ENCODE measurements around the gene TPRG1L. TPM values are rescaled to one million over a fixed set of nuclear protein-coding genes. Genes with fewer than 3 reads are reported as not detected.
A peak's percentile ranks its signal among the peaks of the same experiment; 100 is the strongest.

Gene TPRG1L
- 31.3 TPM for polyA plus RNA-seq (2012; ENCODE audit: insufficient read length, low read depth)

DNA sequence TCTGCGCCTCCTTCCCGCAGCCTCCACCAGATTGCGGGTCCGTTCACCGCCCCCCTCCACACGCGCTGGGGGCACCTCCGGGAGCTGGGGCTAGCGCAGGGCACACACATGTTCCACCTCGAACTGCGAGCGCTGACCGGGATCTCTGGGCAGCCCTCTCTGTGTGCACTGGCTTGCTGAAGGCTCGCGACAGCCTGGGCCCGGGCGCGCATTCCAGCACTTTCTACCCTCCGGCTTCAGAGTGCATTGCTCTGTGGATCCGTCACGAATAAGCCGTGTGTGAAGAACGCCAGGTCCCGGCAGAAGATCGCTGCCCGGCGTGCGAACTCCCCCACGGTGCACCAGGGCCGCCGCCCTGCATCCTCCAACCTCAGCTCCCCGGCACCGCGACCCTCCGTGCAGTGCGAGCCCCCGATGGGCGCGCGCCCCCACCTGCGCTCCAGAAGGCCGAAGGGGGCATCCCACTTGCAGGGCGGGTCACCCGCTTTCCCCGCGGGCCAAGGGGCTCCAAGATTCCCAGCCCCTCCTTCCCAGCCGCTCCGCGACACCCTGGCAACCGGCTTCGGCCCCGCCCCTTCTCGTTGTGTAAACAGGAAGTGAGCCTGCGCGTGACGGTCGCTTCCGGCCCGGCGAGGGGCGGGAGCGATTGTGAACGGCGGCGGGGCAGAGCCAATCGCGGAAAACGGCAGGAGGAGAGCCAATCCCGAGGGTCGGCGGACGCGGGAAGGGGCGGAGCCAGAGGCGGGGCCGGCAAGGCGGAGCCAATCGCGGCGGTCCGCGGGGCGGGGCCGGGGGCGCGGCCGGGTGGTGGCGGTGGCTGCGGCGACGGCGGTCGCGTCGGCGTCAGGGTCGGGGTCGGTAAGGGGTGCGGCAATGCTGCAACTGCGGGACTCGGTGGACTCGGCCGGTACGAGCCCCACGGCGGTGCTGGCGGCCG lies at the start of gene TPRG1L:
Gene TPRG1L (plus strand): TSS at position 816 of the 937 bp plus-strand sequence. CDS start 58 bp downstream, at position 874.
- TF ChIP-seq POLR2AphosphoS5 (IDR thresholded peaks at IDR 0.05; ENCODE audit: low read depth, low read length) (no peak), FOXP2 (optimal IDR thresholded peaks at IDR 0.05; ENCODE audit: borderline replicate concordance, extremely low read depth, extremely low read length, insufficient read depth) (peak; percentile 99)

DNA sequence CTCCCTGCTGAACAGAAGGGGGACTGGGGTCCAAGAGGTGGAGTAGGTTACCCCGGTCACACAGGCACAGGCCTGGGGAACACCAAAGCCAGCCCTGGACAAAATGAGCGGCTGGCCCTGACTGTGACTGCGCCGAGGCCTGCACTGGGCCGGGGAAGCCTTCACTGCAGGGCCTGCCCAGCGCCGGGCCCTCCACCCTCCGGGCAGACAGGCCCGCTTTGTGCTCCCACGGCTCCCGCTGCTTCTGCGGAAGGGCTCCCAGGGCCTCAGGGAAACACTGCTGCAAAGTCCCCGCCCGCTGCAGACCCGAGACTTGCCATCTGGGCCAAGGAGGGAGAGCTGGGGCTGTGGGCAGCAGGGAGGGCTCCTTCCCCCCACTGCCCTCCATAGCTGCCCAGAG lies 48.8 kb upstream of the TPRG1L start:
- no peak for TF ChIP-seq TAF1 (IDR thresholded peaks at IDR 0.05; ENCODE audit: borderline replicate concordance, insufficient read depth, low read length)
- no peak for TF ChIP-seq POLR2AphosphoS5 (IDR thresholded peaks at IDR 0.05; ENCODE audit: low read depth, low read length)
- TF ChIP-seq FOXP2 (optimal IDR thresholded peaks at IDR 0.05; ENCODE audit: borderline replicate concordance, extremely low read depth, extremely low read length, insufficient read depth), result no peak

DNA sequence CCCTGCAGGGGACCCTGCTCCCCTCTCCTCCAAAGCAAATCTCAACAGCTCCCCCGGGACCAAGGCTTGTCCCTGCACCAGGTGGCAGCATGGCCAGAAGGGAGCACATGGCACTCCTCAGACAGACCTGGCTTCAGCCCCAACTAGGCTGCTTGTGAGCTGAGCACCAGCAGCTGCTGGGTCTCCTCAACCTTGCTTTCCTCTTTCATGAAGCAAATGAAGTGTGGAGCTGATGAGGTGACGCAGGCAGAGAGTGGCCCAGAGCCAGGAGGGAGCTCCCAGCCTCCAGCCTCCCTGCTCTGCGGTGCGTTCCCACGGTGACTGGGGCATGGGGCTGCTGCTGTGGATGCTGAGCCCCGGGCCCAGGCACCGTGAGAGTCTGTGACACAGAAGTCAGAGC lies 47.5 kb upstream of the TPRG1L start:
- TF ChIP-seq, protein P1, sequence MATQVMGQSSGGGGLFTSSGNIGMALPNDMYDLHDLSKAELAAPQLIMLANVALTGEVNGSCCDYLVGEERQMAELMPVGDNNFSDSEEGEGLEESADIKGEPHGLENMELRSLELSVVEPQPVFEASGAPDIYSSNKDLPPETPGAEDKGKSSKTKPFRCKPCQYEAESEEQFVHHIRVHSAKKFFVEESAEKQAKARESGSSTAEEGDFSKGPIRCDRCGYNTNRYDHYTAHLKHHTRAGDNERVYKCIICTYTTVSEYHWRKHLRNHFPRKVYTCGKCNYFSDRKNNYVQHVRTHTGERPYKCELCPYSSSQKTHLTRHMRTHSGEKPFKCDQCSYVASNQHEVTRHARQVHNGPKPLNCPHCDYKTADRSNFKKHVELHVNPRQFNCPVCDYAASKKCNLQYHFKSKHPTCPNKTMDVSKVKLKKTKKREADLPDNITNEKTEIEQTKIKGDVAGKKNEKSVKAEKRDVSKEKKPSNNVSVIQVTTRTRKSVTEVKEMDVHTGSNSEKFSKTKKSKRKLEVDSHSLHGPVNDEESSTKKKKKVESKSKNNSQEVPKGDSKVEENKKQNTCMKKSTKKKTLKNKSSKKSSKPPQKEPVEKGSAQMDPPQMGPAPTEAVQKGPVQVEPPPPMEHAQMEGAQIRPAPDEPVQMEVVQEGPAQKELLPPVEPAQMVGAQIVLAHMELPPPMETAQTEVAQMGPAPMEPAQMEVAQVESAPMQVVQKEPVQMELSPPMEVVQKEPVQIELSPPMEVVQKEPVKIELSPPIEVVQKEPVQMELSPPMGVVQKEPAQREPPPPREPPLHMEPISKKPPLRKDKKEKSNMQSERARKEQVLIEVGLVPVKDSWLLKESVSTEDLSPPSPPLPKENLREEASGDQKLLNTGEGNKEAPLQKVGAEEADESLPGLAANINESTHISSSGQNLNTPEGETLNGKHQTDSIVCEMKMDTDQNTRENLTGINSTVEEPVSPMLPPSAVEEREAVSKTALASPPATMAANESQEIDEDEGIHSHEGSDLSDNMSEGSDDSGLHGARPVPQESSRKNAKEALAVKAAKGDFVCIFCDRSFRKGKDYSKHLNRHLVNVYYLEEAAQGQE (IDR thresholded peaks at IDR 0.05; ENCODE audit: insufficient read depth in 1 of 2, low read depth in 2 of 2, low read length in 2 of 2), result no peak
- TF ChIP-seq TAF1 (IDR thresholded peaks at IDR 0.05; ENCODE audit: borderline replicate concordance, insufficient read depth, low read length) (no peak), FOXP2 (optimal IDR thresholded peaks at IDR 0.05; ENCODE audit: borderline replicate concordance, extremely low read depth, extremely low read length, insufficient read depth) (no peak), POLR2AphosphoS5 (IDR thresholded peaks at IDR 0.05; ENCODE audit: low read depth, low read length) (no peak), SIN3A (IDR thresholded peaks at IDR 0.05; ENCODE audit: borderline replicate concordance, insufficient read depth, low read length) (no peak)

DNA sequence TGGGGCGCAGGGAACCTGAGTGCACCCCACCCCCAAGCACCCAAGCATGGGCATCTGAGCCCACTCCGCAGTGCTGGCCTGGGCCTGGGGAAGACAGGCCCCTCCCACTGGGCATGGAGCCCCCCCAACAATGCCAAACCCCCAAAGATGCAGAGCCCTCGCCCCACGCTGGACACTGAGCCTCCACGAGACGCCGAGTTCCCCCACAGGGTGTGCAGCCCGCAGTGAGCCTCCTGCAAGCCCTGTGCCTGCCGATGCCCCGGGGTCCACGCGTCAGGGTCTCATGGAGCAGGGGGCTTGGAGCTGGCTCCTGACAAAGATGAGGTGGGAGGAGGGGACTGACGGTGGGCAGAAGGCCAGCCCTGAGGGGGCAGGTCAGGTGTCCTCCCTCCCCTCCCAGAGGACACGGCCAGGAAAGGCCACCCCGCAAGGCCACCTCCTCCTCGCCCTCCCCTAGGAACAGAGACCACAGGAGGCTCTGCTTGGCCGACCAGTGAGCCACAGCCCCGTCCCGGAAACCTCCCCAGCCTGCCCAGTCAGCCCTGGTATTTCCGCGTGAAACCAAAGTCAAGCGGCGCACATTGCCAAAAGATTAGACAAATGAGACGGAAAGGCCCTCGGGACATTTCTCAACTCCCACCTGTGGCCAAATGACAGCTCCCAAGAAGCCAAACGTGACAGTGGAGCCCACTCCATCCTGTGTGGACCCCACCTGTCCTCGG lies 46.9 kb upstream of the TPRG1L start:
- no peak for TF ChIP-seq POLR2AphosphoS5 (IDR thresholded peaks at IDR 0.05; ENCODE audit: low read depth, low read length)
- TF ChIP-seq TAF1 (IDR thresholded peaks at IDR 0.05; ENCODE audit: borderline replicate concordance, insufficient read depth, low read length), result no peak
- no peak for TF ChIP-seq SIN3A (IDR thresholded peaks at IDR 0.05; ENCODE audit: borderline replicate concordance, insufficient read depth, low read length)
- TF ChIP-seq, protein P1 (IDR thresholded peaks at IDR 0.05; ENCODE audit: insufficient read depth in 1 of 2, low read depth in 2 of 2, low read length in 2 of 2), result no peak
- TF ChIP-seq FOXP2 (optimal IDR thresholded peaks at IDR 0.05; ENCODE audit: borderline replicate concordance, extremely low read depth, extremely low read length, insufficient read depth), result no peak

DNA sequence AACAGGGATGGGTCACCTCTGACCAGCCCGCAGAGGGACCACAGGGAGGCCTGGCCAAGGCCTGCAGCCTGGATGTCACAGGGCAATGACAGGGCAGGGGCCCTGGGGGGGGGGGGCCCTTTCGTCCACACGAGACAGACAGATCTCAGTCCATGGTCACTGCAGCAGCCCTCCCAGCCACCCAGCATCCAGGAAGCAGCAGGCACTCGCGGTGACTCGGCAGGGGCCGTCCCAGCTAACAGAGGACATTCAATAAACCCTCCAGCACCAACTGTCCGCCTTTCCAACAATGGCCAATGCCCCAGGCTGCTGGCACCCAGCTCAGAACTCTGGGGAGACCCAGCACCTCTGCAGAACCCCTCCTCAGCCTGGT lies 46.4 kb upstream of the TPRG1L start:
- TF ChIP-seq, protein P1 (IDR thresholded peaks at IDR 0.05; ENCODE audit: insufficient read depth in 1 of 2, low read depth in 2 of 2, low read length in 2 of 2), result no peak
- TF ChIP-seq FOXP2 (optimal IDR thresholded peaks at IDR 0.05; ENCODE audit: borderline replicate concordance, extremely low read depth, extremely low read length, insufficient read depth) (no peak), POLR2AphosphoS5 (IDR thresholded peaks at IDR 0.05; ENCODE audit: low read depth, low read length) (no peak), SIN3A (IDR thresholded peaks at IDR 0.05; ENCODE audit: borderline replicate concordance, insufficient read depth, low read length) (no peak), TAF1 (IDR thresholded peaks at IDR 0.05; ENCODE audit: borderline replicate concordance, insufficient read depth, low read length) (no peak)

Measured in PFSK-1 (cell line).